ENCODE data around the gene GALNT2. TPM values are rescaled to one million over a fixed set of nuclear protein-coding genes. Genes with fewer than 3 reads are reported as not detected.

The GALNT2 gene
- total RNA-seq, 3 donors from 2014 or later, result 83.9 to 101 (median 89.1) TPM

- peaks cover 7% of the 10 kb centered on the region for H3K27me3 Mint-ChIP-seq (ENCODE audit: low read depth)
- no peak overlapping the region for H3K4me3 Mint-ChIP-seq
- no peaks in the 10 kb centered on the region for H3K9me3 Mint-ChIP-seq
- no peak for ATAC-seq
- DNase-seq, result no peak
- peaks cover 6% of the 10 kb centered on the region for H3K4me1 Mint-ChIP-seq (ENCODE audit: low read depth)
- no peaks in the 10 kb centered on the region for H3K36me3 Mint-ChIP-seq (ENCODE audit: insufficient read depth)
These were observed 232.4 kb downstream of the GALNT2 start for GRCh38 chr1:230299191-230300006.

DNA sequence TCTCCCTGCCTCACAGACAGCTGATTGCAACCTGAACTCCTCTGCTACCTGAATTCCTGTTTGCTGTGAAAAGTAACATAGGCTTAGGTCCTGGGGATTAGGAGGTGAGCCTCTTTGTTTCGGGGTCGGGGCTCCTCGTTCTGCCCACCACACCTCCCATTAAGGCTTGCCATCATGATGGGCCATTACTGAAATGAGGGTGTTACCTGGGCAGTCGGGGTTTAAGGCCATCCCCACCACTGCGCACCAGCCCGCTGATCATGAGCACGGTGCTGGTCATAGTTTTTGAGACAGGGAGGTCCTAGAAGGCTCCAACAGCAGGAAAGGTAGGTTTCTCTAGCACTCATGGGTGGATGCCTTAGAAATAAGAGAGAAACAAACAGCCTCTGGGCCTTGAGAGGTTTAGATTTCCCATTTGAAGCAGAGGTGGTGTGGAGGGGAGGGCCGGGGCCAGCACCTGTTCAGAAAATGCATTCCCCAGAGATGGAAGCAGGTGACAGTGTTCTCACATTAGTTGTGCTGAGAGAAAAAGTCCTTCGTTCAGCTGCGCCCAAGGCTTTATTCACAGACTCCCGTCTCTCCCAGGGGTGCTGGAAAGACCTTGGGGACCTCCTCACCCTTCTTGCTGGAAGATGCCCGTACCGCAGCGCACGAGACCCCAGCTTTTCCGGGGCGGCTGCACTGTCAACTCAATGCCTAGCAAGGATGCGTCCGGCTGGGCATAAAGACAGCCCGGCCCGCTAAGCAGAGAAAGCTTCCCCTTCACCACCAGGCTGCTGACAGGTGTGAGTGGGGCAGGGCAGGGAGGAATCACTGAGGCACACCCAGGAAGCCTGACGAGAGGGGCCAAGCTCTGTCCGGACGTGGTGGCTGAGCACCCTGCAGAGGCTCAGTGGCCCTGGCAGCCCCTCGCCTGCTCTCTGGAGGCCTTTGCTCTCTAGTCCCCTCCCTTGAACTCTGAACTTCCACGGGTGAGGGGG lies 233.6 kb downstream of the GALNT2 start:
- Mint-ChIP-seq H3K4me1 (ENCODE audit: low read depth) (peaks cover 6% of the 10 kb centered on the region), H3K27me3 (ENCODE audit: low read depth) (peaks cover 3% of the 10 kb centered on the region), H3K9me3 (no peaks in the 10 kb centered on the region), H3K36me3 (ENCODE audit: insufficient read depth) (no peaks in the 10 kb centered on the region), H3K4me3 (no peak overlapping the region)
- no peak for ATAC-seq
- DNase-seq, result no peak

- no peaks in the 10 kb centered on the region for H3K36me3 Mint-ChIP-seq (ENCODE audit: insufficient read depth)
- no peak for DNase-seq
- no peaks in the 10 kb centered on the region for H3K27me3 Mint-ChIP-seq (ENCODE audit: low read depth)
- peaks cover 9% of the 10 kb centered on the region for H3K4me1 Mint-ChIP-seq (ENCODE audit: low read depth)
- H3K9me3 Mint-ChIP-seq, result no peaks in the 10 kb centered on the region
- H3K4me3 Mint-ChIP-seq, result no peak overlapping the region
- no peak for ATAC-seq
These were observed 234.3 kb downstream of the GALNT2 start for GRCh38 chr1:230301322-230301721.

GRCh38 chr1:230301822-230302221 lies 234.8 kb downstream of the GALNT2 start:
- DNase-seq (no peak), ATAC-seq (no peak)
- no peaks in the 10 kb centered on the region for H3K27me3 Mint-ChIP-seq (ENCODE audit: low read depth)
- peaks cover 11% of the 10 kb centered on the region for H3K4me1 Mint-ChIP-seq (ENCODE audit: low read depth)
- H3K9me3 Mint-ChIP-seq, result no peaks in the 10 kb centered on the region
- H3K4me3 Mint-ChIP-seq, result no peak overlapping the region
- no peaks in the 10 kb centered on the region for H3K36me3 Mint-ChIP-seq (ENCODE audit: insufficient read depth)

GRCh38 chr1:230303069-230303468 lies 236.0 kb downstream of the GALNT2 start:
- Mint-ChIP-seq H3K36me3 (ENCODE audit: insufficient read depth) (no peaks in the 10 kb centered on the region), H3K27me3 (ENCODE audit: low read depth) (no peaks in the 10 kb centered on the region), H3K9me3 (no peaks in the 10 kb centered on the region), H3K4me3 (no peak overlapping the region), H3K4me1 (ENCODE audit: low read depth) (peaks cover 11% of the 10 kb centered on the region)
- no peak for DNase-seq
- ATAC-seq, result no peak

- no peak overlapping the region for H3K4me3 Mint-ChIP-seq
- H3K27me3 Mint-ChIP-seq (ENCODE audit: low read depth), result no peaks in the 10 kb centered on the region
- peaks cover 11% of the 10 kb centered on the region for H3K4me1 Mint-ChIP-seq (ENCODE audit: low read depth)
- no peaks in the 10 kb centered on the region for H3K36me3 Mint-ChIP-seq (ENCODE audit: insufficient read depth)
- H3K9me3 Mint-ChIP-seq, result no peaks in the 10 kb centered on the region
- peak; percentile 73 to 75 for ATAC-seq
- no peak for DNase-seq
These were observed 236.8 kb downstream of the GALNT2 start for GRCh38 chr1:230303822-230304221.

- ATAC-seq, result peak; percentile 68 to 79
- Mint-ChIP-seq H3K4me1 (ENCODE audit: low read depth) (peaks cover 13% of the 10 kb centered on the region), H3K4me3 (no peak overlapping the region), H3K9me3 (no peaks in the 10 kb centered on the region), H3K27me3 (ENCODE audit: low read depth) (peaks cover 2% of the 10 kb centered on the region), H3K36me3 (ENCODE audit: insufficient read depth) (no peaks in the 10 kb centered on the region)
- DNase-seq, result no peak
These were observed 239.1 kb downstream of the GALNT2 start for GRCh38 chr1:230306169-230306568.

- Mint-ChIP-seq H3K27me3 (ENCODE audit: low read depth) (peaks cover 2% of the 10 kb centered on the region), H3K36me3 (ENCODE audit: insufficient read depth) (no peaks in the 10 kb centered on the region), H3K9me3 (no peaks in the 10 kb centered on the region), H3K4me3 (no peak overlapping the region), H3K4me1 (ENCODE audit: low read depth) (peaks cover 13% of the 10 kb centered on the region)
- ATAC-seq (no peak), DNase-seq (no peak)
These were observed 240.2 kb downstream of the GALNT2 start for GRCh38 chr1:230307213-230307612.

DNA sequence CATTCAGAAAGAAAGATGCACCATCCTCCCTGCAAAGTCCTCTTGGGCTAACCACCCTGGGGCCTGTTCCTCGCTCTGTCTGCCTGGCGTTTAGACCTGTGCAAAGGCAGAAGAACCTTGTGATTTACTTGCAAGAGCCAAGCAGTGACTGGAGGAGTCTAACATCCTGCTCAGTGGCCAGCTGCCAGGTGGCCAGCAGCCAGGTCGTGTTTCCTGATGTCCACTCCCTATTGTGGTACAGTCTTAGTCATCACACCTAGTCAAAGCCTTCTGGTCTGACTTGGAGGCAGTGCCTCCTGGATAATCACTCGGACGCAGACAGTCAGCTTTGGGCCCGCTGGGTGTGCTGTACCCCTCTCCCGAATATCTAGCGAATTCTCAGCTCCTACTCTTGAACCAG lies 241.0 kb downstream of the GALNT2 start:
- H3K4me3 Mint-ChIP-seq, result no peak overlapping the region
- H3K27me3 Mint-ChIP-seq (ENCODE audit: low read depth), result peaks cover 2% of the 10 kb centered on the region
- DNase-seq (no peak), ATAC-seq (no peak)
- H3K9me3 Mint-ChIP-seq, result no peaks in the 10 kb centered on the region
- peaks cover 13% of the 10 kb centered on the region for H3K4me1 Mint-ChIP-seq (ENCODE audit: low read depth)
- H3K36me3 Mint-ChIP-seq (ENCODE audit: insufficient read depth), result no peaks in the 10 kb centered on the region

DNA sequence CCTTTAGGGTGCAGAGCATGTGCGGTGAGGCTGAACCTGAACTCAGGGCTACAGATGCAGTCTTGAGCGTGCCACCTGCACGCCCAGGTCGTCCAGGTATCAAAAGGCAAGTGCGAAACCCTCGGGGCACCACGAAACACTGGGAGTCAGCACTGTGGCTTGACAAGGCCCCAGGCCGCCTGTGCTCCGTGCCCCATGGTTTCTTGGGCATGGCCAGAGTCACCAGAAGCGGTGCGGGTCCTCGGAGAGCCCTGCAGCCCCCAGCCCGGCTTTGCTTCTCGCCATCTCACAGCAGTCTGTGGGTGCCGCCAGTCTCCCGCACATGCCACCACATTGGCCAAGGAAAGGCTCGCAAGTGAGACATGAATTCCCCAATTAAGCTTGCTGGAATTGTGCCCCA lies 241.8 kb downstream of the GALNT2 start:
- H3K36me3 Mint-ChIP-seq (ENCODE audit: insufficient read depth), result no peaks in the 10 kb centered on the region
- DNase-seq (no peak), ATAC-seq (no peak)
- H3K4me1 Mint-ChIP-seq (ENCODE audit: low read depth), result peaks cover 10% of the 10 kb centered on the region
- H3K4me3 Mint-ChIP-seq, result no peak overlapping the region
- peaks cover 2% of the 10 kb centered on the region for H3K27me3 Mint-ChIP-seq (ENCODE audit: low read depth)
- H3K9me3 Mint-ChIP-seq, result no peaks in the 10 kb centered on the region

GRCh38 chr1:230309646-230310177 lies 242.7 kb downstream of the GALNT2 start:
- DNase-seq (no peak), ATAC-seq (no peak)
- peaks cover 2% of the 10 kb centered on the region for H3K27me3 Mint-ChIP-seq (ENCODE audit: low read depth)
- H3K36me3 Mint-ChIP-seq (ENCODE audit: insufficient read depth), result no peaks in the 10 kb centered on the region
- H3K4me1 Mint-ChIP-seq (ENCODE audit: low read depth), result peaks cover 7% of the 10 kb centered on the region
- H3K4me3 Mint-ChIP-seq, result no peak overlapping the region
- no peaks in the 10 kb centered on the region for H3K9me3 Mint-ChIP-seq

DNA sequence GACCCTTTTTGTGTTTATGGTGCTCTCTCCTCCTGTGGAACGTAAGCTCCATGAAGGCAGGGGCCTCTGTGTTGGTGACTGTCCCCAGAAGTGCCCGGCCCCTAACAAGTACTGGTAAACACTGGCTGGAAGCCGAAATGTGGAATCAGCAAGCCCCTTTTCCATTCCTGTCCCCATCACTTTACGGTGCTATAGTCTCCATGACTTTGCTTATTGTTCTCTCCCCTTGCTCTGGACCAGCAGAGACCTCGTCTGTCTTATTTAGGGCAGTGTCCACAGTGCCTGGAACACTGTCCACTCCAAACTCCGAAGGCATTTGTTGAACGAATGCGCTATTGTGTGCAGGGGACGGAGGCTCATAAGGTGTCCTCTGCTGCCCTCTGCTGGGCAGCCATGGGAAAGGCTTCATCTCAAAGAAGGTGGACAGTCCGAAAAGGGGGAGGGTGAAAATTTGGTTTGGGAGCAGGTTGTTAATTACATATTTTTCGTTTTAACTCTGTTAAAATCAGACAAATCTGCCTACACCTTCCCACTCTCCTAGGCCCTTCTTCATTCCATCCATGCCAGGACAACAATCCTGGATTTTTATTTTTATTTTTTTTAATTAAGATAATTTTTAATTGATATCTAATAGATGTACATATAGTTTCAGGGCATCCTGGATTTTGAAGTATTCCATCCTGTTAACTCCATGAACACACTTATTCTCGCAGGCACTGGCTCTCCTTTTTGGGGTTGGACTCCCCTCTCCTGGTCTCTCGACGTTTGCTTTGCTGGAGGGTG lies 243.5 kb downstream of the GALNT2 start:
- Mint-ChIP-seq H3K36me3 (ENCODE audit: insufficient read depth) (no peaks in the 10 kb centered on the region), H3K9me3 (no peaks in the 10 kb centered on the region), H3K4me1 (ENCODE audit: low read depth) (peaks cover 7% of the 10 kb centered on the region), H3K4me3 (no peak overlapping the region), H3K27me3 (ENCODE audit: low read depth) (peaks cover 2% of the 10 kb centered on the region)
- ATAC-seq (peak; percentile 58 to 59), DNase-seq (peak; percentile 61)

DNA sequence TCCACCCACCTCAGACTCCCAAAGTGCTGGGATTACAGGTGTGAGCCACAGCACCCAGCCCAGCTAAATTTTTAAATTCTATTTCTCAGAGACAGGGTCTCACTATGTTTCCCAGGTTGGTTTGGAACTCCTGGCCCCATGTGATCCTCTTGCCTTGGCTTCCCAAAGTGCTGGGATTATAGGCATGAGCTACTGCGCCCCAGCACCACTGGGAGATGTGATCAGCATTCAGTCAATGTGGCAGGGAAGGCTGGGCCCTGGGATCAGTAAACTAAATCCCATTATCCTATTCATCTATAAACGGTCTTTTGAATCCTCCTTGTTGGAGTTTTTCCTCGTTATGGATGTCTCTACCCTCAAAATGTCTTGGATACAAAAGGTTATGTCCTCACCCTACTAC lies 245.6 kb downstream of the GALNT2 start:
- Mint-ChIP-seq H3K4me3 (no peak overlapping the region), H3K36me3 (ENCODE audit: insufficient read depth) (no peaks in the 10 kb centered on the region), H3K4me1 (ENCODE audit: low read depth) (peaks cover 2% of the 10 kb centered on the region), H3K9me3 (no peaks in the 10 kb centered on the region), H3K27me3 (ENCODE audit: low read depth) (peaks cover 2% of the 10 kb centered on the region)
- DNase-seq, result no peak
- ATAC-seq, result no peak

All from activated T-cell treated with anti-CD3 and anti-CD28 coated beads, Interleukin-2, amount 50 U/mL, for 4 hours (primary cell).